ENCODE results near the gene DNASE2.

The DNASE2 gene

DNA sequence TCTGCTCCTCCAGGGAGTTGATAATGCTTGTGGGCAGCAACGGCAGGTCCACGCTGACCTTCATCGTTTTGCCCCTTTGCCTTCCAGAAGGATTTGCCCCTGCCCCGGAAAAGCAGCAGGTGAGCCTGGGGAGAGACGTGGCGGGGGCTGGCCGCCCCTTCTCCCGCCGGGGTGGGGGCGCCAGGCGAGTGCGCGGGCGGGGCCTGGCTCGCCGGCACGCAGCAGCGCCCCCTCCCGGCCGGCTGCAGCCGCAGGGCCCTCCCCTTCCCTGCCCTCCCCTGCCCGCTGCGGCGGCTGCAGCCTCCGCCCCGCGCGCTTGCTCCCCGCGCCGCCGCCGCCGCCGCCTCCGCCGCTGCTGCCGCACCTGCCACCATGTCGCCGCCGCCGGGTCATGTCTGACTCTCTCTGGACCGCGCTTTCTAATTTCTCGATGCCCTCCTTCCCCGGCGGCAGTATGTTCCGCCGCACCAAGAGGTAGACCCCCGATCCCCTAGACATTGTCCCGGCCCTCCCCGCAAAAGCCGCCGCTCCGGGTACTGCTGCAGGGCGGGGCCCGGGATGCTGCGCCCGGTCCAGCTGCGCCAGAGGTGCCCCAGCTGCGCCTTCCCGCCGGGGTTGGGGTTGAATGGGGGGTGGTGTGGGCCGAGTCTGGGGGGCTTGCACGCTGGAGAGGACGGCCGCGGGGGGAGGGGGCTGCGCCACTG, 42.9 kb downstream of the DNASE2 start, which contains the start of gene MAST1:
Gene MAST1 (plus strand): TSS at position 334 of the 704 bp plus-strand sequence. CDS start 58 bp downstream, at position 392.
- no peak for TF ChIP-seq SIN3A (IDR thresholded peaks at IDR 0.05; ENCODE audit: borderline replicate concordance, insufficient read depth, low read length)
- TF ChIP-seq FOXP2 (optimal IDR thresholded peaks at IDR 0.05; ENCODE audit: borderline replicate concordance, extremely low read depth, extremely low read length, insufficient read depth) = peak; percentile 42

DNA sequence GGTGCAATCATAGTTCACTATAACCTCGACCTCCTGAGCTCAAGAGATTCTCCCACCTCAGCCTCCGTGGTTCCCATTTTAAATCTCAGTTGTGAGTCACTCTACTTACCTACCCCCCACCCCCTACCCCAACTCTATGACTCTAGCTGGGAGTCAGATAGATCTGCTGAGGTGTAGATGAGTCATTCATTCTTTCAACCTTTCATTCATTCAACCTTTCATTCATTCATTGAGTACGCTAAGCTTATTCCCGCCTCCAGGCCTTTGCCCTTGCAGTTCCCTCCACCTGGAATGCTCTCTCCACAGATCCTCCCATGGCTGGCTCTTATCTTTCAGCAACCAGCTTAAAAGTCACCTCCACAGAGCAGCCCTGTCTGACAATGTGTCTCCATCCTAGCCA, 44.0 kb downstream of the DNASE2 start:
- TF ChIP-seq, protein P1, sequence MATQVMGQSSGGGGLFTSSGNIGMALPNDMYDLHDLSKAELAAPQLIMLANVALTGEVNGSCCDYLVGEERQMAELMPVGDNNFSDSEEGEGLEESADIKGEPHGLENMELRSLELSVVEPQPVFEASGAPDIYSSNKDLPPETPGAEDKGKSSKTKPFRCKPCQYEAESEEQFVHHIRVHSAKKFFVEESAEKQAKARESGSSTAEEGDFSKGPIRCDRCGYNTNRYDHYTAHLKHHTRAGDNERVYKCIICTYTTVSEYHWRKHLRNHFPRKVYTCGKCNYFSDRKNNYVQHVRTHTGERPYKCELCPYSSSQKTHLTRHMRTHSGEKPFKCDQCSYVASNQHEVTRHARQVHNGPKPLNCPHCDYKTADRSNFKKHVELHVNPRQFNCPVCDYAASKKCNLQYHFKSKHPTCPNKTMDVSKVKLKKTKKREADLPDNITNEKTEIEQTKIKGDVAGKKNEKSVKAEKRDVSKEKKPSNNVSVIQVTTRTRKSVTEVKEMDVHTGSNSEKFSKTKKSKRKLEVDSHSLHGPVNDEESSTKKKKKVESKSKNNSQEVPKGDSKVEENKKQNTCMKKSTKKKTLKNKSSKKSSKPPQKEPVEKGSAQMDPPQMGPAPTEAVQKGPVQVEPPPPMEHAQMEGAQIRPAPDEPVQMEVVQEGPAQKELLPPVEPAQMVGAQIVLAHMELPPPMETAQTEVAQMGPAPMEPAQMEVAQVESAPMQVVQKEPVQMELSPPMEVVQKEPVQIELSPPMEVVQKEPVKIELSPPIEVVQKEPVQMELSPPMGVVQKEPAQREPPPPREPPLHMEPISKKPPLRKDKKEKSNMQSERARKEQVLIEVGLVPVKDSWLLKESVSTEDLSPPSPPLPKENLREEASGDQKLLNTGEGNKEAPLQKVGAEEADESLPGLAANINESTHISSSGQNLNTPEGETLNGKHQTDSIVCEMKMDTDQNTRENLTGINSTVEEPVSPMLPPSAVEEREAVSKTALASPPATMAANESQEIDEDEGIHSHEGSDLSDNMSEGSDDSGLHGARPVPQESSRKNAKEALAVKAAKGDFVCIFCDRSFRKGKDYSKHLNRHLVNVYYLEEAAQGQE (IDR thresholded peaks at IDR 0.05; ENCODE audit: insufficient read depth in 1 of 2, low read depth in 2 of 2, low read length in 2 of 2) = no peak
- TF ChIP-seq POLR2AphosphoS5 (IDR thresholded peaks at IDR 0.05; ENCODE audit: low read depth, low read length) (no peak), TAF1 (IDR thresholded peaks at IDR 0.05; ENCODE audit: borderline replicate concordance, insufficient read depth, low read length) (no peak), SIN3A (IDR thresholded peaks at IDR 0.05; ENCODE audit: borderline replicate concordance, insufficient read depth, low read length) (no peak; the same call in 1 of the 2 replicates), FOXP2 (optimal IDR thresholded peaks at IDR 0.05; ENCODE audit: borderline replicate concordance, extremely low read depth, extremely low read length, insufficient read depth) (no peak)

DNA sequence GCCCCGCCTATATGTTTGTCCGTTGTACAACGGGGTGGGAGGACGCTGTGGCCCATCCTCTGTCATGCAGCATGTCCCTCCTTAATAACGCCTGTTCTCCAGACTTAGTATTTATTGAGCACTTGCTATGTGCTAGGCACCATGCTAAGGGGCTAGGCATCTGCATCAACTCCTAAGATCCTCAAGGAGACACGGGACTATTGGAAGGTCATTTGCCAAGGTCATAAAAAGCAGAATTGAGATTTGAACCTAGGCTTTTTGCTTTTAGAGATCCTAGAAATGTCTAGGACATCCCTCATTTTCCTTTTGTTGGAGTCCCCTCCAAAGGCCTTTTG, 44.8 kb downstream of the DNASE2 start:
- TF ChIP-seq POLR2AphosphoS5 (IDR thresholded peaks at IDR 0.05; ENCODE audit: low read depth, low read length) = no peak
- no peak for TF ChIP-seq TAF1 (IDR thresholded peaks at IDR 0.05; ENCODE audit: borderline replicate concordance, insufficient read depth, low read length)
- no peak for TF ChIP-seq FOXP2 (optimal IDR thresholded peaks at IDR 0.05; ENCODE audit: borderline replicate concordance, extremely low read depth, extremely low read length, insufficient read depth)
- TF ChIP-seq SIN3A (IDR thresholded peaks at IDR 0.05; ENCODE audit: borderline replicate concordance, insufficient read depth, low read length) = no peak
- TF ChIP-seq, protein P1 (IDR thresholded peaks at IDR 0.05; ENCODE audit: insufficient read depth in 1 of 2, low read depth in 2 of 2, low read length in 2 of 2) = no peak

DNA sequence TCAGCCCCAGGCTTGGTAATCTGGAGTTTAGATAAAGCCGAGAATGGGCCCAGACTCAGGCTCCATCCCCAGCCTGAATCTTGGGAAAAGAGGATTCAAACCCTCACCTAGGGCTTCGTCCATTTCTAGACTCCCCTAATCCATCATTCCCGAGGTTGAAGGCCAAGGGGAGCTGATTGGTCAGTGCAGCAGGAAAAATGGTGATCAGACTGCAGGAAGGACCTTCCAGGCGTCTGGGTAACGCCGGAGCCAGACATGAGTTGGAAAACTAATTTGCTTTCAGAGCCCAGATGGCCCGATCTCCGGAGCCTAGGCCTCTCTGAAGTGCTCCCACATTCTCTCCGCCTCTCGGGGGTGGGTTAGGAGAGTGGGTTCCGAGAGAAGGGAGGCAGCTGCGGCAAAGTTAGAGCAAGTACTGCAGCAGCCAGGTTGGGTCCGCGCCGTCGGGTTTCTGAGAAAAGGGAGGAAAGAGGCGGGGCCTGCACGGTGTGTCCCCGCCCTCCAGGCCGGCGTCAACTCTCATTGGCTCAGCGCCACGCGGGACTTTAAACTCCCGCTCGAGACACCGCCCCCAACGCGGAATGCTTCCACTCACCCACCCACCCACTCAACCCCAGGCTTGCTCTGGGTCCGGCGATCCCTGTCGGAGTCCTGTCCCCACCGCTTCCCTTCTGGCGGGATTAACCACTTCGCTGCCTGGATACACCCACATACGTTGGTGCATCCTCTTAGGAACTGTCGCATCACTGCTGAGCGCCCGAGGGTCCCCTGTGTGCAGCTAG, 46.1 kb downstream of the DNASE2 start:
- no peak for TF ChIP-seq SIN3A (IDR thresholded peaks at IDR 0.05; ENCODE audit: borderline replicate concordance, insufficient read depth, low read length)
- TF ChIP-seq, protein P1 (IDR thresholded peaks at IDR 0.05; ENCODE audit: insufficient read depth in 1 of 2, low read depth in 2 of 2, low read length in 2 of 2) = no peak
- TF ChIP-seq TAF1 (IDR thresholded peaks at IDR 0.05; ENCODE audit: borderline replicate concordance, insufficient read depth, low read length) = no peak
- peak; percentile 48 for TF ChIP-seq FOXP2 (optimal IDR thresholded peaks at IDR 0.05; ENCODE audit: borderline replicate concordance, extremely low read depth, extremely low read length, insufficient read depth)
- peak; percentile 41; the same call in 1 of the 2 replicates for TF ChIP-seq POLR2AphosphoS5 (IDR thresholded peaks at IDR 0.05; ENCODE audit: low read depth, low read length)

DNA sequence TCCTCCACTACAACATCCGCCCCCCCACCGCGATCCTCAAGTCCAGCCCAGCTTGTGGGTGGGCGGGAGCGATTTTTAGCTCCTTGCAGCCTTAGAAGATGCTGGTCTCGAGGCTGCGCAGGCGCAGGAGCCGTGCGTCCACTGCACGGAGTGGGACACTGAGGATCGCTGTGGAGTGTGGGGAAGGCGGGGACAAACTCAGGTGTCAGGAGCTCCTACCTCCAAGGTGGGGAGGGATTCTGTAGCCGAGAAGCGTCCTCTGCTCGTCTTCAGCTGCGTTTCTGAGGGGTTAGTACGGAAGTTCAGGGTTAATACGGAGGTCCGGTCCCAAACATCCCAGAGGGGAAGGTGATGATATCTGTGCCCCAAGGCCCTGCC, 46.7 kb downstream of the DNASE2 start, which contains the start of gene RTBDN:
Gene RTBDN (minus strand): TSS at position 14 of the 378 bp plus-strand sequence. CDS start 4,600 bp downstream, outside the sequence.
- TF ChIP-seq SIN3A (IDR thresholded peaks at IDR 0.05; ENCODE audit: borderline replicate concordance, insufficient read depth, low read length) = no peak
- TF ChIP-seq POLR2AphosphoS5 (IDR thresholded peaks at IDR 0.05; ENCODE audit: low read depth, low read length) = no peak
- peak; percentile 4 for TF ChIP-seq FOXP2 (optimal IDR thresholded peaks at IDR 0.05; ENCODE audit: borderline replicate concordance, extremely low read depth, extremely low read length, insufficient read depth)

Data from PFSK-1 (cell line).